Measurements from ENCODE around the gene CADM2.

Gene CADM2

DNA sequence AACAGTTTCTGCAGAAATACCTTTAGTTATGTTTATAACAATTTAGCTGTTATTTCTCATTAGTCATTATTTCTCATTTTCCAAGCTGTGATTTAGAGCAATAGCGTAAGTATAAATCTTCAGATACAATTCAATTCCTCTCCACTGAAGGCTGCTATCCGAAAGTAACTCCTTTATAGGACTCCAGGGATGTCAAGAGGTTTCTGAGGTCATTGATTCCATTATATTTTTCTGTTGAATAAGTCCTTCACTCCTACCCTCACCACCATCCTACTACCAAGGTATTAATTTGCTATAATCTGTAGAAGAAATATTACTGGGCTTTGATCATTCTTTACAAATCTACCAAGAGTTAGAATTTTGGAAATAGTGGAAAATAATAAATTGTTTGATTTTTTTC is 285.7 kb downstream of the CADM2 start:
- TF ChIP-seq GATA1 (IDR thresholded peaks at IDR 0.05; ENCODE audit: low read depth, low read length) (no peak), POLR2A (IDR thresholded peaks at IDR 0.05; ENCODE audit: low read length) (no peak)
- no peak for DNase-seq

DNA sequence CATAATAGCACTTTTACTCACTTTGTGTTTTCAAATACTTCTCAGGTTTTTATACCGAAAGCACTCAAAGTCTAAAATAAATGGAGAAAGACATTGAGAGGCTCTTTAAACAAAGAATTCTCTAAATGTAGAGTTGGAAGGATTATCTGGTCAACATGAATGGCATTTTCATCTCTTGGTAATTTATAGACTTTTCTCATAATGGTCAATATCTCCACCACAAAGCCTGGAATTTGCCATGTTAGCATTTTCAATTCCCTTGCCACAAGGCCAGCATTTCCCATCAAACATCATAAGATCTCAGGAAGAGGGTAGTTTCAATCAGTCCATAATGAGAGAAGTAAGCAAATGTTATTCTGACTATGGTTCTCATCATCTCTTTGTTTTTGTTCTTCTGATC is 293.0 kb downstream of the CADM2 start:
- TF ChIP-seq GATA1 (IDR thresholded peaks at IDR 0.05; ENCODE audit: low read depth, low read length) (no peak), POLR2A (IDR thresholded peaks at IDR 0.05; ENCODE audit: low read length) (no peak)
- no peak for DNase-seq

DNA sequence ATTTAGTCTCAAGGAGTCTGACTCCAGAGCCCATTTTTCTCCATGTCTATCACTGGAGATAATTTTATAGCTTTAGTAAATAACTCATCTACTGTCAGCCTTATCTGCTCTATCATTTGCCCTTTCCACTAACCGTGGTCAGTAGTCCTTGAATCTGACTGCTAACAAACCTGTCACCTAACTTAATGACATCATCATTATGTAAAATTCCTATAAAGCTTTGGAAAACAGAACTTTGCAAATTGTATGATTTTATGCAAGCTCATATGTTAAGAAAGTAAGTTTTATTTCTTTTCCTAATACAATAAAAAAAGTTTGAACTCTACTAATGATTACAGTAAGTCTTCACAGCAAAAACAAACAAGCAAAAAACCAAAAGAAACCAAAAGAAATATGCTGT is 293.9 kb downstream of the CADM2 start:
- no peak for TF ChIP-seq POLR2A (IDR thresholded peaks at IDR 0.05; ENCODE audit: low read length)
- no peak for DNase-seq

DNA sequence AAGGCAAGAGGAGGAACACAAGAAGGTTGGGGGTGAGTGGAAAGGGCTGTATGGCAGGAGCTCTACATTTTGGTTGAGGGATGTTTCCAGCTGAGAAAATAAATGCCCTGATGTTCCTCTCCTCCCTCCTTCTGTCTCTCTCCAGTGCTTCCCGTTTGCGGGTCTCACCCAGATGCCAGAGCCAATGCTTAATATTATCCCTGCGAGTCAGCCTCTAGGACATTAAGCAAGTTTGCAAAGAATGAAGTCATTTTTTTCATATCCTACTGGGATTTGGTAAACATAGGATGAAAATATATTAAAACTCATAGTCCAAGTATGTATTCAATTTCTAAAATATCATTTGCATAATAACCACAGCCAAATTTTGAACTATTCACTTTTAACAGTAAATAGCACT is 295.9 kb downstream of the CADM2 start:
- no peak for TF ChIP-seq POLR2A (IDR thresholded peaks at IDR 0.05; ENCODE audit: low read length)
- TF ChIP-seq GATA1 (IDR thresholded peaks at IDR 0.05; ENCODE audit: low read depth, low read length): no peak
- DNase-seq: no peak

DNA sequence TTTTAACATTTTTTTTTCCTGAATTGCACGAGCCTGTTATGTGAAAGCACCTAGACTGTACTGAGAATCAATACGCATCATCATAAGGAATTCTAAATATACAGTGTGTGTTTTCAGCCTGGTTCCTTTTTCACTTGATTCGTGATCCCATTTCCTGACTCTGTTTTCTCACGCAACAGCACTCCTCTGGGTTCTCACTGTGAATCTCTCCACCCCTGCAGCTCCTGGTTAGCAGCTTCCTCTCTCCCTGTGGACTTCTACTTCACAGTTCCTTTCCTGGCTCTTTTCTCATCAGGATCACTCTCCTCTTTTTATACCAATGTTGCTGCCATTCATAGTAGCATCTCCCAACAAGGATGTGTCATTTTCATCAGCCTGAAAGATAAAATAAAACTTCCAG is 297.2 kb downstream of the CADM2 start:
- no peak for DNase-seq
- TF ChIP-seq GATA1 (IDR thresholded peaks at IDR 0.05; ENCODE audit: low read depth, low read length) (no peak), POLR2A (IDR thresholded peaks at IDR 0.05; ENCODE audit: low read length) (no peak)

DNA sequence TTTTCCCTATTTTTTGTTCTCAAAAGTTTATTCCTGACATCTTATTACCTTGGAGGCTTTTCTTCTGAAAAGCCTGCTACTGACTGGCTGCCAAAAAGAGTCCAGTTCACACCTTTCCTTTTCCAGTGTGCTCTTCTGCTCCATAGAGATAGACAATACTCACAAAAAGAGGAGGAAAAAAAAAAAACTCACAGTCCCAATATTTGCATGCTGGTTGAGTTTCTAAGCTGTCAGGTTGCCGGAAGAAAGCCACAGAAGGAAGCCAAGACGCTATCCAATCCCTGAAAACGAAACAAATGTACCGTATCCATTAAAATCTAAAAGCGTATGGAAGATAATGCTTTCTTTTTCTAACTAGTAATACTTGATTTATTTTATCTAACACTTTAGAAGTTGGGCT is 299.5 kb downstream of the CADM2 start:
- no peak for DNase-seq
- TF ChIP-seq GATA1 (IDR thresholded peaks at IDR 0.05; ENCODE audit: low read depth, low read length): no peak
- TF ChIP-seq POLR2A (IDR thresholded peaks at IDR 0.05; ENCODE audit: low read length): no peak

DNA sequence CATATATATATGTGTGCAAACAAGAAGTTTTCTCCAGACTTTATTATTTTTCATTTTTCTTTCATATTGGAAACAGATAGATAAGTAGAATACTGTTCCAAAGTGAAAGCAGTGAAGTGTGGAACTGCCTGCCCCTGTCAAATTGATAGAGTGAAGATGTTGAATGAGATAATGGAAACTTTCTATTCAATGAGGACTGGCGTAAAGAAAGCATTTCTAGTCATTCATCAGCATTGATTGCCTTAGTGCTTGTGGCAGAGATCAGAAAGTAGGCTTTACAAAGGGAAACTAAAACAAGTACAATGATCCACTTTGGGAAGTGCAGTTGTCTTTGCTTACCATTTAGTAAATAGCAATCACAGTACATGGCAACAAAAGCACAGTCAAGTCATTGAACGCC is 300.0 kb downstream of the CADM2 start:
- DNase-seq: no peak
- no peak for TF ChIP-seq GATA1 (IDR thresholded peaks at IDR 0.05; ENCODE audit: low read depth, low read length)
- TF ChIP-seq POLR2A (IDR thresholded peaks at IDR 0.05; ENCODE audit: low read length): no peak

DNA sequence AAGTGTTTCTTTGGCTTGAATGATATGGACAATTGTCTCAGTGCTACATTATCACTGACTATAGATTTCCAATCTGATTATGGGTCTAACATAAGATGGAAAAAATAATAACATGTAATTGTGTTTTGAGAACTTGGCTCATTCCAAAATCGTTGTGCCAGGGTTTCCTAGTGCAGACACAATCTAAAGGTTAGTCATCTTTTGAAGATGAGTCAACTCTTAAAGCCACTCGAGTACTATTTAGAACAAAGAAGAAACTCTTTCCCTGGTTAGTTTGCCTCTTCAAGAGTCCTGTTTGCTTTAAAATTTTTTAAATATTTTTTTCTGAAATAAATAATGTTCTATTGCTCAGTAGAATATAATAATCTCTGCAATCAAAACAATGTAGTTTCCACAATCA is 301.0 kb downstream of the CADM2 start:
- TF ChIP-seq POLR2A (IDR thresholded peaks at IDR 0.05; ENCODE audit: low read length) (no peak), GATA1 (IDR thresholded peaks at IDR 0.05; ENCODE audit: low read depth, low read length) (no peak)
- no peak for DNase-seq

DNA sequence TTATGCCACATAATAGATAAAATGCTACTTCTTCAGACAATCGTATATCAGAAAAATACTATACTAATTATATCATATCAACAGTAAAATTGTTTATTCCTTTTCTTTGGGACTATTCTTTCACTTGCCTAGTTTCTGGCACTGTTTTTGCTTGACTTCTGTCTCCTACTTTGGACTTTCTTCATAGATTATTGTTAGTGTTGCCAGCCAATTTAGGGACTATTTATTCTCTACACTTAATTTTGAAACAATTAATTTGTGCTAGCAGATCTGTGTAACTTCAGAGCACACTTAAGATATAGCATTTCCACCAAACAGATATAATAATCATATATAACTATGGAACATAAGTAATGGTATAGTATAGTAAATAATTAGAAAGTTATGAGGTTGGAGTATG is 305.6 kb downstream of the CADM2 start:
- no peak for TF ChIP-seq GATA1 (IDR thresholded peaks at IDR 0.05; ENCODE audit: low read depth, low read length)
- DNase-seq: no peak

DNA sequence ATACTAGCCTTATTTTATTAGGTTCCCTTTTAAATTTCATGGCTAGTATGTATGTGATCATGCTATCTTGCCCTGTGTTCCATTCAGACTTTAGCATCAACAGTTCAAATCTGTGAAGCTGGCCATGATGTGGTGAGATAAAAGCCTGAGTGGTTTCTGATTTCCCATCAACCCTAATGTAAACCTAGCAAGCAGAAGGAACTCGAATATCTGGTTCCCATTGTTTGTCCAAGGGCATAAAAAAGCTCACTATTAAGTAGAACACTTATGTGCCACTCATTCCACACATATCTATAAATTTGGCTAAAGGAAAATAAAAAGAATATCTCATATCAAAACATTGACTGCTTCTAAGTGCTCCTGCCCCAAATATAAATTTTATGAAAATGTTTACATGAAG is 311.7 kb downstream of the CADM2 start:
- TF ChIP-seq GATA1 (IDR thresholded peaks at IDR 0.05; ENCODE audit: low read depth, low read length): no peak
- no peak for DNase-seq

DNA sequence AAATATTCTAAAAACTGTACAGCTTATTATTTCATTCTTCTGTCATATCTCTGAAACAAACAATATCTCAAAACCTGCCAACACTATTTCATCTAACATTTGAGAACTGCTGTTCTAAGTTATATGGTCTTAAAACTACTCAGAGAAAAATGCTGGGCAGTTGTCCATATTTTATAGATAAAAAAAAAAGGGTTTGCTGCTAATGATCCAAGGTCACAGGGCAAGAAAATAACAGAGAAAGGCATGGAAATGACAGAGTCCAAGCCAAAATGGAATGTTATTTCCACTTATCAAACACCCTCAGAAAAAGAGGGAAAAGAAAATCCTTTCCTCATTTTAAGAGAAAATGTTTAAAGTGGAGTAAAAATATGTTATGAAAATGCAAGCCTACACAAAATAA is 313.1 kb downstream of the CADM2 start:
- no peak for DNase-seq
- TF ChIP-seq POLR2A (IDR thresholded peaks at IDR 0.05; ENCODE audit: low read length): no peak
- TF ChIP-seq GATA1 (IDR thresholded peaks at IDR 0.05; ENCODE audit: low read depth, low read length): no peak

DNA sequence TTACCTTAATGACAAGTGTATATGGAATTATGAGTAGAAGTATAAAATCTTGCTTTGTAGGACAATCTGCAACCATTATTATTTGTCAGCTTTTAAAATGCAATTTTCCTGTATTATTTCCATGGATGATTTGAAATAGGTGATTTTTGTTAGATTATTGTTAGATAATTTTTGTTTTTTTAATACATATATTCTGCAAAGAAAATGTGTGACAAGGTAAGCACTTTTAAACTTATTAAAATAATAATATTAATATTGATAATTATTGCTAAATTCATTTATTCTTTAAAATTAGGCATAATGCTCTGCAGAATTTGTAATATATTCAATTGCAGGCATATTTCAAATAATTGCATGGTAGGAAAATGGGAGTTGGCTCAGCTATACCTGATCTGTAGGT is 329.5 kb downstream of the CADM2 start:
- no peak for DNase-seq
- TF ChIP-seq POLR2A (IDR thresholded peaks at IDR 0.05; ENCODE audit: low read length) (no peak), GATA1 (IDR thresholded peaks at IDR 0.05; ENCODE audit: low read depth, low read length) (no peak)

DNA sequence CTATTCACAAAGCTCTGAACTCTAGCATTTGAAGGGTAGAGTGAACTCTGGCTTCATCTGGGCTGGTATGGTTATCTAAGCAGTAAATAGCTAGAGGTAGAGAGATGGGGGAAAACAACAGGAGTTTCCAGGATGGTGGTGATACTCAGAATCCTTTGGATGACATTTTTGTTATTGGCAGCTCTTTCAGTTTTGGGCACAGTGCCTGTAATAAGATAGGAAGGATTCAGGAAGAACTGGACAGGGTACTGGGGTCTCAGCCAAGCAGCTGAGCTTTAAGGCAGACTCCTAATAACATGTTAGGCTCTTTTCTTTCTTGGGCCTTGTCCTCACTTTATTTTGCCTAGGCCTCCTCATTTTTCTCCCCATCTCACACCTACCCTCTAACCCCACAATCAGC is 338.5 kb downstream of the CADM2 start:
- no peak for TF ChIP-seq GATA1 (IDR thresholded peaks at IDR 0.05; ENCODE audit: low read depth, low read length)
- no peak for DNase-seq

DNA sequence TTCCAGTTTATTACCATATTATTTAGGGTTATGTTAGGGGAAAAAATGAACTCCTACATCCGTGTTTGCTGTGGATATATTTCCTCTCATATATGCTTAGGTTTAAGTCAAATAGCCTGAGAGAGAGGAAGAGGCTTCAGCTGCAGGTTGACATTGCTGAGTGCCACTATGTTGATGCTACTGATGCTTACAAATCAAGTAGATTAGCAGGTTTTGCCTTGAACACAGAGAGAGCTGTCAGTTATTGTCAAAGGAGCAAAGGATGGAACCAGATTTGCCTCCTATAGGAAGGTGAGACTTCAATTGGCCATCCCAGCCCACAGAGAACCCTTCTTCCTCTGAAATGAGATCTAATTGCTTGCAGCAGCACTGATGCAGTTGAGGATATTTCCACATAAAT is 339.2 kb downstream of the CADM2 start:
- TF ChIP-seq POLR2A (IDR thresholded peaks at IDR 0.05; ENCODE audit: low read length) (no peak), GATA1 (IDR thresholded peaks at IDR 0.05; ENCODE audit: low read depth, low read length) (no peak)
- no peak for DNase-seq

DNA sequence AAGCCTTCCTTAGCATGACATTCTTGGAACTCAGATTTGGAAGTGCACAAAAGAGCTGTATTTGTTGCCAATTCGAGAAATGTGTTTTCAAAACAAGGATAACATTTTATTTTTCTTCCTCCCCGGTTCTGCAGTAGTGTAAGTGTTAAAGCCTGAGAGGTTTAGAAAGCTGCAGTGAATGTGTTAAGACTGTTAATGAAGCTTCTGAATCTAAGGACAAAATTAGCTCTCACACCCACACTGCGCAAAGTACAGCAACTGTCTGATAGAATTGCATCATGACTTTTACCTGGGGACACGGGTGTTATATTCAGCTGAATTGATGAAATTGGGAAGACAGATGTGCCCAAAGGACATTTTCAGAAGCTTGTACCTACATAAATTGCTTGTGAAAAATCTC is 344.4 kb downstream of the CADM2 start:
- TF ChIP-seq POLR2A (IDR thresholded peaks at IDR 0.05; ENCODE audit: low read length): no peak
- no peak for TF ChIP-seq GATA1 (IDR thresholded peaks at IDR 0.05; ENCODE audit: low read depth, low read length)

DNA sequence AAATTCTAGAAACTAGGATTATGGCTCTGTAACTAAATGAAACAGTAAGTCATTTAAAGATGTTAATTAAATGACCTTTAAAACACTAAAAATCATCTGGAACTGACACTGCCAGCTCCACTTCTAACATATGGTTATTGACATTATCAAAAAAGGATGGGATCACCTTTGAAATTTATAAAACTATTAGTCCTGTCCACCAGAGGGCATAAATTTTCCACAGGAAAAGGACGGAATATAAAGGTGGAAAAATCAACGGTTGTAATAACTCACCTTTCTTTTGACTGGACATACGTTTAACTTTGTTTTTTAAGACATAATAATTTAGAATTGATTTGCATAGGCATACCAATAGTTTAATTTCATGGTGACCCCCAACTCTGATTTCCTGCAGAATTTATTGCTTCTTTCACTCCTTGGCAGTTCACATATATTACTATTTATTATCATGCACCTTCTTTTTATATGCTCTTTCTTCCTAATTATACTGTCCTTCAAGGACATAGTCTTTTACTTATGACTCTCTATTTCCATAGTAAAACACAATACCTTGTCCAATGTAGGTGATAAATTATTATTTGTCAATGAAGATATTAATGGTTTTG is 345.7 kb downstream of the CADM2 start:
- DNase-seq: no peak
- TF ChIP-seq GATA1 (IDR thresholded peaks at IDR 0.05; ENCODE audit: low read depth, low read length) (no peak), POLR2A (IDR thresholded peaks at IDR 0.05; ENCODE audit: low read length) (no peak)

More for the DNA sequence above, 344.4 kb downstream of the CADM2 start:
- no peak for DNase-seq

All from erythroblast (primary cell).